IPS DF 6.9 (cell line): ENCODE results near the gene PLA2G15.

Source experiments
- DNase-seq: peaks from one replicate; pipeline ENCODE4 v3.0.0-alpha.2; 2013; ENCODE audit warnings: low read depth, low spot score
- H3K27ac ChIP-seq: one replicate; pipeline ENCODE4 v1.5.1; 2013; ENCODE audit warnings: low read length, control low read depth
- H3K27me3 ChIP-seq: 2 replicates; pipeline ENCODE4 v1.6.1; 2013; ENCODE audit warnings: mild to moderate bottlenecking, low read length; ENCODE audit not compliant: control insufficient read depth, insufficient read depth
- H3K36me3 ChIP-seq: 2 replicates; pipeline ENCODE4 v1.6.1; 2013; ENCODE audit warnings: low read length; ENCODE audit not compliant: control insufficient read depth, insufficient read depth
- H3K4me1 ChIP-seq: 2 replicates; pipeline ENCODE4 v1.6.1; 2013; ENCODE audit warnings: low read length; ENCODE audit not compliant: control insufficient read depth, insufficient read depth
- H3K4me3 ChIP-seq: 2 replicates; pipeline ENCODE4 v1.5.1; 2013; ENCODE audit warnings: mild to moderate bottlenecking, low read length
- H3K9me3 ChIP-seq: 2 replicates; pipeline ENCODE4 v1.6.1; 2013; ENCODE audit warnings: low read length, inconsistent platforms; ENCODE audit not compliant: control insufficient read depth, insufficient read depth
- WGBS: extraction: QIAGEN DNeasy Blood & Tissue Kit; methylation state at CpG from one replicate; pipeline ENCODE4 v1.1.7; 2013; ENCODE audit warnings: mixed read lengths, missing lambda C conversion rate; ENCODE audit not compliant: insufficient read length, insufficient coverage; 5-methylcytosine and 5-hydroxymethylcytosine counted together

PLA2G15 gene

DNA sequence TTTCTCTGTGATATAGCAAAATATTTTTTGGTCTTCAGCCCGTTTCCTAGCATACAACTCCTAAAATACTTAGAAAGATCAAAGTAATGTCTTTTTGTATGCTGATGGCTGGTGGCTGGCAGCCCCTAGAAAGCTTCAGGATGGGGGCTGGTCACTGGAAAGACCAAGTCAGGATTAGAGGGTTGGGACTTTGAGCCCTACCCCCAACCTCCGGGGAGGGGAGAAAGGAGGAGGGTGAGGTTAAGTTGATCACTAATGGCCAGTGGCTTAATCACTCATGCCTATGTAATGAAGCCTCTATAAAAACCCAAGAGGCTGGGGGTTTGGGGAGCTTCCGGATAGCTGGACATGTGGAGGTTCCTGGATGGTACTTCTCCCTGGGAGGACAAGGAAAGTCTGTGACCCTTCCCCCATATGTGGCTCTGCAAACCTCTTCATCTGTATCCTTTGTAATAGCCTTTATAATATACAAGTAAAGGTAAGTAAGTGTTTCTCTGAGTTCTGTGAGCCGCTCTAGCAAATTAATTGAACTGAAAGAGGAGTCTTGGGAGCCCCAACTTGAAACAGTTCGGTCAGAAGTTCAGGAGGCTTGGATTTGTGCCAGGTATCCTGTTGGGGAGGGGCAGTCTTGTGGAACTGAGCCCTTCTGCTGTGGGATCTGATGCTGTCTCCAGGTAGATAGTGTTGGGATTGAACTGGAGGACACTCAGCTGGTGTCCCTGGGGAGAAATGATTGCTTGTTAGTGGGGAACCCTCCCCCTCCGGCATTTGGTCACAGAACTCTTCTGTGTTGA, 22.6 kb downstream of the PLA2G15 start:
- no peak for DNase-seq
- no peak overlapping the region for H3K27ac ChIP-seq
- H3K4me1 ChIP-seq: peaks cover 2% of the 10 kb centered on the region; the same call in 1 of the 2 replicates
- H3K9me3 ChIP-seq: no peaks in the 10 kb centered on the region
- no peak overlapping the region for H3K4me3 ChIP-seq
- H3K36me3 ChIP-seq: no peaks in the 10 kb centered on the region; the same call in 1 of the 2 replicates
- no CpG with 5 or more reads among the region's 6 CpGs for WGBS
- no peaks in the 10 kb centered on the region for H3K27me3 ChIP-seq

DNA sequence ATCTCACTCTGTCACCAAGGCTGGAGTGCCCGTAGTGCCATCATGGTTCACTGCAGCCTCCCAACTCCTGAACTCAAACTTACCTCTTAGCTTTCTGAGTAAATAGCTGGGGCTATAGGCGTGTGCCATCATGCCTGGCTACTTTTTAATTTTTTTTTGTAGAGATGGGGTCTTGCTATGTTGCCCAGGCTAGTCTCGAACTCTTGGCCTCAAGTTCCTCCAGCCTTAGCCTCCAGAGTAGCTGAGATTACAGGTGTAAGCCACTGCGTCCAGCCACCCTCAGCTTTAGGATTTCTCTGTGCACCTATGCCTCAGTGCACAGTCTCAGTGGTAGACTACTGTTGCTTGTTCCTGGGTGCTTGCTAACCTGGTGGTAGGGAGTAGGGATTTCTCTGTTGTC, 24.6 kb downstream of the PLA2G15 start:
- H3K36me3 ChIP-seq: no peaks in the 10 kb centered on the region; the same call in 1 of the 2 replicates
- DNase-seq: no peak
- peaks cover 2% of the 10 kb centered on the region; the same call in 1 of the 2 replicates for H3K4me1 ChIP-seq
- H3K27ac ChIP-seq: no peak overlapping the region
- H3K9me3 ChIP-seq: no peaks in the 10 kb centered on the region
- WGBS: no CpG with 5 or more reads among the region's 4 CpGs
- no peaks in the 10 kb centered on the region for H3K27me3 ChIP-seq
- H3K4me3 ChIP-seq: no peak overlapping the region

DNA sequence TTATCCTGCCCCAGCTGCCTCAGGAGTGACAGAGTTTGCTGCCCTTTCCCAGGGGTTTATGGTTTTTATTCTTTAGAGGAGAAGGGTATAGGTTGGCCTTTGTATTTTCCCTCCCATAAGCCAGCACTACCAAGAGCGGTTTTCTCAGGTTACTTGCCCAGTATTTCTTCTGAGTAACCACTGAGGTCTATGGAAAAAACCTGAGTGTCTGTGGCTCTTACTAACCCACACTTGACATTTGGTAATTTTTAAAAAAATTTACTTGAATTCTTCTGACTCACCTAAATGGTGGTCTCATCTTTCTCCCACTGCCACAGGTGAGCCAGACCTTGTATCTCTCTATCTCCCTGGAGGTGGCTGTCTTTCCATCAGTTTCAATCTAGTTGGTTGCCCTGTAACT, 25.2 kb downstream of the PLA2G15 start:
- peaks cover 2% of the 10 kb centered on the region; the same call in 1 of the 2 replicates for H3K4me1 ChIP-seq
- no peak overlapping the region for H3K27ac ChIP-seq
- no peaks in the 10 kb centered on the region for H3K9me3 ChIP-seq
- WGBS: no CpG with 5 or more reads among the region's 1 CpG
- no peak overlapping the region for H3K4me3 ChIP-seq
- no peaks in the 10 kb centered on the region for H3K36me3 ChIP-seq
- no peak for DNase-seq
- no peaks in the 10 kb centered on the region for H3K27me3 ChIP-seq

DNA sequence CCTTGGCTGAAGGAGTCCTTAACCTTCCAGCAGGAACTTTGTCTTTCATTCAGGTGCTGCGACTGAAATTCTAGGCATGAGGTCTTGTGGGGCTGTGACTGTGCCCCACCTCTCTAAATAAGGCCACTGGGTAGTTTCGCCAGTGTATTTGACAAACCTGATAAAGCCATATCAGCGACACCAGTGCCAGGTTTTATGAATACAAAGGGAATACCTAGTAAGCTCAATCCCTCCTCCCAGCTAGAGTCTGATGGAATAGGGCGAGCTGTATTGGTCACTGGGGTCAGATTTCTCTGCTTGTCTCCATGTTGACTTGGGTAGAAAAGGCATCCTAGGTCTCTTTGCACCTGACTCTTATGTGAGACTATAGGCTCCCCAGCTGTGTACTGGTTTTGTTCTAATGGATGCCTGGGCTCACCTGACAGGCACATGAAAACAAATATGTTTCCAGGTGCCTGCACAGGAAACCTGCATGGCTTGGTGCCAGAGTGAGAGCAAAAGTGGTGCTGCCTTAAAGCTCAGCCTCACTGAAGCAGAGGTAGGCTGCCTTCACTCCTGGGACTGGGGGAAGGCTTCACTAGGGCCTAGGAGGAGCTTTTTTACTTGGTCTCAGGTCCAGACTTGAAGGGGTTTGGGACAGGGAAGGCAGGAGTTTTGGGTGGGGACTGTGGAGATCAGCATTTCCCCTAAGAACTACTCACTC, 27.5 kb downstream of the PLA2G15 start:
- no peaks in the 10 kb centered on the region for H3K9me3 ChIP-seq
- no peak for DNase-seq
- no CpG with 5 or more reads among the region's 4 CpGs for WGBS
- no peaks in the 10 kb centered on the region for H3K4me1 ChIP-seq
- no peaks in the 10 kb centered on the region for H3K27me3 ChIP-seq
- no peaks in the 10 kb centered on the region for H3K36me3 ChIP-seq
- H3K4me3 ChIP-seq: no peak overlapping the region
- H3K27ac ChIP-seq: no peak overlapping the region

DNA sequence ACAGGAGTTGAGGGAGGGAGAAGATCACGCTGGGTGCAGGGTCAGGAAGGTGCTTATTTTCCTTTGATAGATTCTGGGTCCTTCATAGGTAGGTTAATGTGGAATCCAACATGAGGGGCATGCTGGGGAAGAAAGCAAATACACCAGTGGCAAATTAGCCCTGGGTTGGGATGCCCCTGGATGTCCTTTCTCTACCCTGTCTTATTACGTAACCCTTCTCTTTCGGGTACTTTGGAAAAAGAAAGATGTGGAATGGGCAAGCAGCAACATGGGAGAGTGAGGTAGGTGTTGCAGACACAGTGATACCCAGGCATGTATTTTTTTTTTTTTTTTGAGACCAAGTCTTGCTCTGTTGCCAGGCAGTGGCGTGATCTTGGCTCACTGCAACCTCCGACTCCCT, 28.3 kb downstream of the PLA2G15 start:
- Histone ChIP-seq H3K36me3 (no peaks in the 10 kb centered on the region), H3K4me3 (no peak overlapping the region), H3K9me3 (no peaks in the 10 kb centered on the region), H3K4me1 (no peaks in the 10 kb centered on the region), H3K27ac (no peak overlapping the region), H3K27me3 (no peaks in the 10 kb centered on the region)
- WGBS: no CpG with 5 or more reads among the region's 5 CpGs
- no peak for DNase-seq

DNA sequence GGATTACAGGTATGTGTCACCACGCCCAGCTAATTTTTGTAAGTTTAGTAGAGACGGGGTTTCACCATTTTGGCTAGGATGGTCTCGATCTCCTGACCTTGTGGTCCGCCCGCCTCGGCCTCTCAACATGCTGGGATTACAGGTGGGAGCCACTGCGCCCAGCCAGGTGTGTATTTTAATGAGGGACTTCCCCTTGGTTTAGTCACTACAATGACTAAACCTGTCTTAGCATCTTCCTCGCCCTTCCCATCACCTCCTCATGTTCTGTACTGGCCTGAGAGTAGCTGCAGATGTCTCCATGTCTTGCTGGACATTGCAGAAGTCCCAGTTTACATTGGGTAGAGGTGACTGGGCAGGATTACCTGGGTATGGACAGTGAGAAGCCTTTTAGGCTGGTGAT, 28.7 kb downstream of the PLA2G15 start:
- Histone ChIP-seq H3K36me3 (no peaks in the 10 kb centered on the region), H3K4me3 (no peak overlapping the region), H3K4me1 (no peaks in the 10 kb centered on the region), H3K9me3 (no peaks in the 10 kb centered on the region), H3K27ac (no peak overlapping the region), H3K27me3 (no peaks in the 10 kb centered on the region)
- WGBS: no CpG with 5 or more reads among the region's 8 CpGs
- DNase-seq: no peak

DNA sequence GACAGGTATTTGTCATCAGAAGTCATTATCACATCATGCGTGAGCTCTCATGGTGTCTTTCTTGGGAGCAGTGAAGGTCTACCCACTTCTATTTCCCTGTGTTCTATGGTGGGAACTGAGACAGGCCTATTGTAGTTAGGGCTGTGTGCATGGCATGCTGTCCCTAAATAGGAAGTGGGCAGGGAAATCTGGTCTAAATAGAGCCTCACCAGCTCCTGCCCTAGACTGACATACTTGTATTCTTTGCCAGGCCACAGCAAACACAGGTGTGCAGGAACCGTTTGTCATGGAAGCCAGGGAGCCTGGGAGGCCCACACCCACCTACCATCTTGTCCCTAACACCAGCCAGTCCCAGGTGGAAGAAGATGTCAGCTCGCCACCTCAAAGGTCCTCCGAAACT, 29.3 kb downstream of the PLA2G15 start:
- H3K4me3 ChIP-seq: no peak overlapping the region
- H3K9me3 ChIP-seq: no peaks in the 10 kb centered on the region
- H3K4me1 ChIP-seq: no peaks in the 10 kb centered on the region
- no CpG with 5 or more reads among the region's 4 CpGs for WGBS
- no peaks in the 10 kb centered on the region for H3K36me3 ChIP-seq
- no peak for DNase-seq
- H3K27ac ChIP-seq: no peak overlapping the region
- no peaks in the 10 kb centered on the region for H3K27me3 ChIP-seq

DNA sequence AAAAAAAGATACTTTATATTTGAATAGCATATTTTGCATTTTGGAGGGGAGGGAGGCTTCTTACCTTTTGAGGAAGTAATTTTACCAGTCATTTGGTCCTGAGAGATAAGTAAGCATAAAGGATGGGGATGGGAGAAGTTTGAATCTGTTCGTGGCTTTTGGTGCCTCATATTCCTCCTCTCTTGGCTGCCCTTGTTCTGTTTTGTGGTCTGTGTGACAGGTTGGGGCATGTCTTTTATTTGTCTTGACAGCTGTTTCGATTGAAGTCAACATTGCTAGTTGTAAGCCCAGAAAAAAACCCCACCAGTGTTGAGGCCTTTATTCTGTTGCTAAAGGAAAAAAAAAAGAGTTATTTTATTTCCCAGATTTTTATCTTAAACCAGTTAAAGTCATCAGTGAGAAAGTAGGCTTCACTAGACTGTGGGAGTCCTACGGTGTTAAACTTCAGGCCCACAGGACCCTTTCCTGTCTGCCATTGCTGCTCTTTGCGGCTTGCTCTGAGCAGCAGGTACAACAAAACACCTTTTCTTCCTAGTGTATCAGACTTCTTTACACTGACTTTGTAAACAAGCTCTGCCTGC, 30.5 kb downstream of the PLA2G15 start:
- H3K36me3 ChIP-seq: no peaks in the 10 kb centered on the region
- no peaks in the 10 kb centered on the region for H3K27me3 ChIP-seq
- no peak overlapping the region for H3K4me3 ChIP-seq
- no CpG with 5 or more reads among the region's 4 CpGs for WGBS
- no peak for DNase-seq
- no peak overlapping the region for H3K27ac ChIP-seq
- H3K9me3 ChIP-seq: no peaks in the 10 kb centered on the region
- H3K4me1 ChIP-seq: no peaks in the 10 kb centered on the region

DNA sequence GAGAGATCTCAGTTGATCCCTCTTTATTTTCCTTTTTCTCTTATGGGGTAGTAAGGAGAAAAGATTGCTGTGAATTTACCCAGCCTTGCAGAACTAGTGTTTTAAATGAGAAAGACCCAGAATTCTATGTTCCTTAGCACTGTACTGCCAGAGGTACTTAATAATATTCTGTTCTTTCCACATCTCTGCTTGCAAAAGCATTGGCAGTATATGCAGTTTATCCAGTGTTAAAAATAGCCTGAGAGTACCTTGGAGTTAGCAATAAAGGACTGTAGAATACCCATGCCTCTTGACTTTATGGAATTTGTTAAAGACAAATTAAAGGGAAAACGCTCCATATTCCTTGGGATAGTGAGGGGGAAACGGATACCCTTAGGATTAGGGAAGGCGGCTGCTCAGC, 31.1 kb downstream of the PLA2G15 start:
- no peaks in the 10 kb centered on the region for H3K27me3 ChIP-seq
- no peak for DNase-seq
- no peak overlapping the region for H3K27ac ChIP-seq
- no peaks in the 10 kb centered on the region for H3K36me3 ChIP-seq
- H3K9me3 ChIP-seq: no peaks in the 10 kb centered on the region
- no CpG with 5 or more reads among the region's 3 CpGs for WGBS
- H3K4me3 ChIP-seq: no peak overlapping the region
- no peaks in the 10 kb centered on the region for H3K4me1 ChIP-seq

DNA sequence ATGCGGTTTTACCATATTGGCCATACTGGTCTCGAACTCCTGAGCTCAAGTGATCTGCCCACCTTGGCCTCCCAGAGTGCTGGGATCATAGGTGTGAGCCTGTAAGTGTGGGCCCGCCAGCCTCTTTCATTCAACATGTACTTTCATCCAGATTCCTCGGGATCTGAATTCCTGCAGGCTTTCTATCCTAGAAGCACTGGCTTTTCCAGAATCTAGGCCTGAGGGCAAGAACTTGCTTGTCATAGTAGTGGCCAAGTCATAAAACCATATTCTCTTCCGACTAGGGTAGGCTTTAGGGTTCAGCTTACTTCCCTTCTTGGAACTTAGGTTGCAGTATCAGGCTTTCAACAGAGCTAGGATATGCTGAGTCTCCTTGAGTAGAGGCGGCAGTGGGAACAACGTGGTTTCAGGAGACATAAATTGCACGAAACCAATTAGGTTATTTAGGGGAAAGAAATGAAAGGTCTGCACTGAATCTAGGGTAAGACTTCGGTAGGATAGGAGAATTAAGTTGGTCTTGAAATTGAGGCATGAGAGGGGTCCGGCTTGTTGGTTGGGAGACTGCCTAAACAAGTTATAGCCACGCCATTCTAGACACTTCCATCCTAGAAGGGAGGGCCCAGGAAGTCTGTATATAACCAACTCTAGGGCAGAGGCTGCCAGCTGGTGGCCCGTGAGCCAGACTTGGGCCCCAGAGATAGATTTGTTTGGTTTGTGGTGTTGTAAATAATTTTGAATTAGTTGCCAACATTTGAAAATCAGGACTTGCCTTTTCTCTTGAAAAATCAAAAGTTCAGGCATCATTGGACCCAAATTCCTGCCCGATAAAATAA, 34.8 kb downstream of the PLA2G15 start:
- DNase-seq: no peak
- Histone ChIP-seq H3K36me3 (no peaks in the 10 kb centered on the region), H3K9me3 (no peaks in the 10 kb centered on the region), H3K27me3 (no peaks in the 10 kb centered on the region), H3K27ac (no peak overlapping the region), H3K4me1 (no peaks in the 10 kb centered on the region), H3K4me3 (no peak overlapping the region)
- no CpG with 5 or more reads among the region's 13 CpGs for whole genome bisulfite sequencing
